MM.1S (cell line): ENCODE results near the gene WASF2.

Experiments used
- EZH2phosphoT487 ChIP-seq: fragments of 300-600 bp; sonication (generic); IDR thresholded peaks from 2 replicates; pipeline ENCODE4 v1.6.1; 2018; ENCODE audit warnings: antibody characterized with exemption, low read length
- TF ChIP-seq, protein P1 (sequence below): fragments of 300-600 bp; sonication (generic); IDR thresholded peaks from 2 replicates; pipeline ENCODE4 v1.5.1; 2016; ENCODE audit warnings: antibody characterized with exemption, low read length, mixed read lengths

DNA sequence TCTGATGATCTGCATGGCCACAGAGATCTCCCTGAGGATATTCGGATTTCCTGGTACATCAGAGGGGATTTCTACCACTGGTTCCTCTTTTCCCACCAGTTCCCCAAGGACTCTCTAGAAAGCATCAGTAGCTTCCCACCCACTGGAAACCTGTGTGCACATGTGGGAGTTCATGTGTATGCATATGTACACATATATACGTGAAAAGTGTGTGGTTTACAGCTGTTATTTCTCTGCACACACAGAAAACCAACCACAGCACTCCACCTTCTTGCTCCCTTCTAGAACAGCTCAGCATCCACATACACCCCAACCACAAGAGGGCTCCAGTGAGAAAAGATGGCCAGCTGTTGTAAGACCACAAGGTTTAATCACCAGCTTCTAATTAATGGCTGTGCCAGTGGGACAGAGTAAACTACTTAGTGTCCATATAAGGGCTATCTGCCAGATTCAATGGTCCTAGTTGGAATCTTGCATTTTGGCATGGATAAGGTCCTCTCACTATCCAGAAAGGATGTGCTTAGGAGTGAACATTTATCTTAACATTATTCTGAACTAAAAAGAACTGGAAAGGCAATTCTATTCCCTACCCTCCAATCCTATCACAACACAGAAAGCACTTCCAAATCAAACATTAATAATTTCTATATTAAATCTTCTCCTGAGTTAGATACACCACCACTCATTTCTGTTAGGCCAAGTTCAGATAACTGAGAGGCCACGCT is 73.4 kb downstream of the WASF2 start:
- TF ChIP-seq, protein P1, sequence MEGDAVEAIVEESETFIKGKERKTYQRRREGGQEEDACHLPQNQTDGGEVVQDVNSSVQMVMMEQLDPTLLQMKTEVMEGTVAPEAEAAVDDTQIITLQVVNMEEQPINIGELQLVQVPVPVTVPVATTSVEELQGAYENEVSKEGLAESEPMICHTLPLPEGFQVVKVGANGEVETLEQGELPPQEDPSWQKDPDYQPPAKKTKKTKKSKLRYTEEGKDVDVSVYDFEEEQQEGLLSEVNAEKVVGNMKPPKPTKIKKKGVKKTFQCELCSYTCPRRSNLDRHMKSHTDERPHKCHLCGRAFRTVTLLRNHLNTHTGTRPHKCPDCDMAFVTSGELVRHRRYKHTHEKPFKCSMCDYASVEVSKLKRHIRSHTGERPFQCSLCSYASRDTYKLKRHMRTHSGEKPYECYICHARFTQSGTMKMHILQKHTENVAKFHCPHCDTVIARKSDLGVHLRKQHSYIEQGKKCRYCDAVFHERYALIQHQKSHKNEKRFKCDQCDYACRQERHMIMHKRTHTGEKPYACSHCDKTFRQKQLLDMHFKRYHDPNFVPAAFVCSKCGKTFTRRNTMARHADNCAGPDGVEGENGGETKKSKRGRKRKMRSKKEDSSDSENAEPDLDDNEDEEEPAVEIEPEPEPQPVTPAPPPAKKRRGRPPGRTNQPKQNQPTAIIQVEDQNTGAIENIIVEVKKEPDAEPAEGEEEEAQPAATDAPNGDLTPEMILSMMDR: peak; percentile 84
- no peak for TF ChIP-seq EZH2phosphoT487
